Activated CD4-positive, alpha-beta T cell treated with anti-CD3 and anti-CD28 coated beads for 24 hours (primary cell): ENCODE data around the gene TSPAN16.
"Not testable (repeated sequence)": the region's sequence is repeated elsewhere in the genome, so short reads cannot be mapped to it uniquely, and the experiment has no call there.

ENCODE experiments used
- DNase-seq, 2 donors: peaks; one replicate each; pipeline ENCODE4 v3.0.0-alpha.2; 2020; ENCODE audit warnings: low read depth in 2 of 2

Gene TSPAN16

DNA sequence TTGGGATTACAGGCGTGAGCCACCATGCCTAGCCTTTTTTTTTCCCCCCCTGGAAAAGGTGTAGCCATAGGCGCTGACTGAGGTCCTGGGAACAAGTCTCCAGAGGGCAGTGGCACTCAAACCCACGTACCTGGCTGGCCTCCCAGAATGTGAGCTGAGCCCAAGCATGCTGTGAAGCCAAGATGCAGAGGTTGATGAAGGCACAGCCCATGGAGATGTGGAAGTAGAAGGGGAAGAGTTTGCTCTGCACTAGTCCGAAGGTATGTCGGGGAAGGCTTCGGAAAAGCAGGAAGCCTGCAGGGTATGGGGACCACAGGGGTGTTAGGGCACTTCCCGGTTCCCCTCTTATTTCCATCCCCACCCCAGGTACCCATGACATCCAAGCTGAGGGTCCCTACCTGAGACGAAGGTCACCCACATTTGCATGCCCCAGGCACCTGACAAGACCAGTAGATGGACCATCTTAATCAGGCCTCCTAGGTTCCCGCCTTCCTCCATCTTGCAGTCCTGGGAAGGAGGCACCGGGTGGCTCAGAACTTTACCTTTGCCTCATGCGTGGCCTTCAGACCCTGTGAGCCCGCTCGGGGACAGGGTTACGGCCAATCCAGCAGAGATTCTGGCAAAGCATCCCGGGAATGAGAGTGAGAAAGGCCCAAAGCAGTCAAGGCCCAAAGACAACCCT, 49.3 kb downstream of the TSPAN16 start:
- DNase-seq, result no peak

DNA sequence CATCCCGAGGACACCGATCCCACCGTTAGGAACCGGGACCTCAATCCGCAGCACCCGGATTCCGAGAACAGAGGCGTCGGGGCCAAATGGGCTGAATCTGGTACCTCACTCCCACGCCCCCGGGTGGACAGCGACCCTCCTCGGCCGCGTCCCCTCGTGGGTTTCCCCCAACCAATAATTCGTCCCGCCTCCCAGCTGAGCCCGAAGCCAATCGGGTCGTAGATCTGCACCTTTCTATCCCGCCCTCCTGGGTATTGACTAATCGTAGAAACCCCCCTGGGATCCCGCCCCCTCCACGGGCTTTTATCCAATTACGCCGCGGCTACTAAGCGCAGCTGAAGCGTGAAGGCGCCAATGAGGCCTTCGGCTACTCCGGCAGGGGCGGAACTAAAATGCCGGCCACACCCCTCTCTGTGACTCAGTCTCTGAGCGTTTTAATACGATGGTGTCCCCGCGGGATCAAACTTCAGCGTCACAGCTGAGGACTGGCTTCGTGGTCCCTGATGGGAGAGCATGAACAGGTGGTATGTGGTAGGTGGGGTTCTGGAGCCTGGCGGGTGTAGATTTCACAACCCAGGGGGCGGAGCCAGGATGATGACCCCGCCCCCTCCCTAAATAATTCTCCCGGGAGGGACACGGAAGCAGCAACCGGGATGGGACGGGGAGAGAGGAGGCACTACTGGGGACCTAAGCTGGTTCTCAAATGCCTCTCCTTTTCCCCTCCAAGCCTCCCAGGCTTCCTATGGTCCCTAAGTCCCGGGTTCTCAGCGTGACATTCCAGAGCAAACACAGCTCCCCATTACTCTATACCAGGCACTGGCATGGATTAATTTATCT, 50.4 kb downstream of the TSPAN16 start, which contains the start of the genes CCDC159 and TMEM205:
Gene CCDC159, plus strand, starts transcription at position 416 of the 837 bp plus-strand sequence. Its CDS starts 88 bp downstream, at position 504.
Gene TMEM205, minus strand, starts transcription at position 165 of the 837 bp plus-strand sequence. CDS start 649 bp downstream, outside the sequence.
- DNase-seq, result peak; percentile 97 to 98

- DNase-seq, result no peak
Measured at GRCh38 chr19:11347546-11348039, 51.6 kb downstream of the TSPAN16 start.

- DNase-seq, result no peak
Measured at GRCh38 chr19:11349171-11349570, 53.2 kb downstream of the TSPAN16 start.

- DNase-seq, result not testable (repeated sequence)
Measured at GRCh38 chr19:11354102-11354501, 58.1 kb downstream of the TSPAN16 start.

DNA sequence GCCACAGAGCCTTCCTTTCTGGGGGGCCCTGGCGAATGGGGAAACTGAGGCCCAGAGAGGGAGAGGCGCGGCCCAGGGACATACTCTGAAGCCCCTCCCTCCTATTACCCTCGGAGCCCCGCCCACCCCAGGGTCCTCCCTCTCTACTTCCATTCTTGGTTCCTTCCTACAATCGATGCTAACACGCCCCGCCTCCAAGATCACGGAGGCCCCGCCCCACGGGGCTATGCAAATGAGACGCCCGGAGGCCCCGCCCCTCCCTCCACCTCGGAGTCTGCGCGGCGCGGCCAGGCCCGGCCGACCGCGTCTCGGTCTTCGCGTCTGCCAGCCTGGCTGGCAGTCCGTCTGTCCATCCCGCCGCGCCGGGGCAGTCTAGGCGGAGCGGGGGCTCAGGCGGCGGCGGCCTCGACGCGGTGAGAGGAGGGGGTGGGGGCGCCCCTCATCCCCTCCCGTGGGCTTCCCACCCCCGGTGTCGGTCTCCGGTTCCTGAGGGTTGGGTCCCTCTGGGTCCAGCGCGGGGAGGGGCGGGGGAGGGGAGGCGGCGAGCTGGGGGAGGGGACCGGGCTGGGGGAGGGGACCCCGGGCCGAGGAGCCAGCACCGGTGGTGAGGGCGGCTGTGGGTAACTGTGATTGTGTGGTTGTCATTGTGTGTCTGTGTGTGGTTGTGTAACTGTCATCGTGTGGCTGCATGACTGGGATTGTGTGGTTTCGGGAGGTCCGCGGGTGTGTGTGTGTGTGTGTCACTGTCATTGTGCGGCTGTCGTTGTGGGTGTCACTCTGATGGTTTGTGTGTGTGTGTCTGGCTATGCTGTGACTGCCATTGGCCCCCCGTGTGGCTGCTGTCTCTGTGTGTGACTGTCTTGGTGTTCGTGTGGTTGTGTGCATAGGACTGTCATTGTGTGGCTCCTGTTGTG, 59.5 kb downstream of the TSPAN16 start, which contains the start of gene PLPPR2:
Gene PLPPR2, plus strand, starts transcription at position 273 of the 914 bp plus-strand sequence. CDS start 2,242 bp downstream, outside the sequence.
- DNase-seq, result peak; percentile 75 to 85

GRCh38 chr19:11356074-11356397, 60.1 kb downstream of the TSPAN16 start:
- no peak for DNase-seq

DNA sequence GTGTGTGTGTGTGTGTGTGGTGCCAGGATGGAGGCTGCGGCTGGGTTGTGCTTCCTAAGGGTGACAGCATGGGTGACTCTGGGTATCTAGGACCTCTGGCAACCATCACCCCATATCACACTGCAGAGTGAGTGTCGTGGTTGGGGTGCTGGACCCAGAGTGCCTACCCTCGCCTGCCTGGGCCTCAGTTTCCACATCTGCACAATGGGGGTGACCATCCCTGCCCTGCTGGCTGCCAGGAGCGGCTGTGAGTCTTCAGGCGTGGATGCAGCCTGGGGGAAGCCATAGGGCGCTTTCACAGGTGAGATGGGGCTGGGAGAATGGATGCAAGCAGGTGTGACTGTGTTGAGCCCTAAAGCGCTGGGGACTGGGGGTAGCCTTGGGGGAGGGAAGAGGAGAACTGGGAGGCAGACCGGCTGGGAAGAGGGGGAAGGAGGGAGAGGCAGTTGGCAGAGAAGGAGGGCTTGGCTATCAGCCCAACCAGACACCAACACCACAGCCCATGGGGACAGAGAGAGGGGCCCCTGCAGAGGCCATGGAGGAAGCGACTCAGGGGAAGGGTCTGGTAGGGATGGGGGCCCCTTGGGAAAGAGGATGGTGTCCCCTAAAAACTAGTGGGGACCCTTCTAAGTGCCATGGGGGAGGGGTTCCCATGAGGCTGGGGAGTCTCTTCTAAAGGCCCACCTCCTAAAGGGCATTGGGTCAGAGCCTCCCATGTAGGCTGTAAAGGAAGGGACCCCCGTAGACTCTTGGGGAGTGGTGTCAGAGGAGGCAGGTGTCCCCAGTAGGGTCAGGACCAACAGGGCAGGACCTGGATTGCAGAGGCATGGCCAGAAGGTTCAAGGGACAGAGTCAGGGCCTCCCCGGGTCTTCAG, 61.0 kb downstream of the TSPAN16 start:
- no peak for DNase-seq

DNA sequence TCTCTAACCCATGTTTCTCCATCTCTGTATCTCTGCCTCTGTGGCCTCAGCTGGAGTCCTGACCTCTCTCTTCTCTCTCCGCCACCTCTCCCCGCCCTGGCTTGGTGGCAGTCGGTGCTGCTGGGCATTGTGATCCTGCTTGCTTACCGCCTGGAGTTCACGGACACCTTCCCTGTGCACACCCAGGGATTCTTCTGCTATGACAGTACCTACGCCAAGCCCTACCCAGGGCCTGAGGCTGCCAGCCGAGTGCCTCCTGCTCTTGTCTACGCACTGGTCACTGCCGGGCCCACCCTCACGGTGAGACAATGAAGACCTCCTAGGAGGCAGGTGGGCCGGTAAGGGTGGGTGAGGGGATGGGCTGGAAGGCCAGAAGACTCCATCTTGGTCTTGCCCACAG, 63.5 kb downstream of the TSPAN16 start:
- no peak for DNase-seq

DNA sequence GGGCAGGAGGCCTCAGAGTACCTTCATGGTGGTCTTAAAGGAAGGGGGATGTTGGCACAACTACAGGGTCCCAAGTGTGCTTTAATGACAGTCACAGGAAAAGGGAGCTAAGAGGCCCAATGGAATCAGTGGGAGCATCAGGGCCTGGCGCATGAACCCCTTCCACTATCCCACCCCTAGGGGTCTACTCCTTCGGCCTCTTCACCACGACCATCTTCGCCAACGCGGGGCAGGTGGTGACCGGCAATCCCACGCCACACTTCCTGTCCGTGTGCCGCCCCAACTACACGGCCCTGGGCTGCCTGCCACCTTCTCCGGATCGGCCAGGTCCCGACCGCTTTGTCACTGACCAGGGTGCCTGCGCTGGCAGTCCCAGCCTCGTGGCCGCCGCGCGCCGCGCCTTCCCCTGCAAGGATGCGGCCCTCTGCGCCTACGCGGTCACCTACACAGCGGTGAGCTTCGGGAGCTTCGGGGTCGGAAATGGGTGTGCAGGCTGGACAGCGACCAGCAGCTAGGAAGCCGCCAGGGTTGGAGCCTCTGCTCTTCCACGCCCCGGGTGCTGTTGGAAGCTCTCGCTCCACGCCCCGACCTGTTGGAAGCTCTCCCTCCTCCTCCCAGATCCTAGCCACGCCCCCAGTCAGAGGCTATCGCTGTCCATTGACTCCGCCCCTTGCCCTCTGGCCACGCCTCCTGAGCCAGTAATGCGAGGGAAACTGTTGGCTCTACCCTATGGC, 65.2 kb downstream of the TSPAN16 start:
- DNase-seq, result no peak

DNA sequence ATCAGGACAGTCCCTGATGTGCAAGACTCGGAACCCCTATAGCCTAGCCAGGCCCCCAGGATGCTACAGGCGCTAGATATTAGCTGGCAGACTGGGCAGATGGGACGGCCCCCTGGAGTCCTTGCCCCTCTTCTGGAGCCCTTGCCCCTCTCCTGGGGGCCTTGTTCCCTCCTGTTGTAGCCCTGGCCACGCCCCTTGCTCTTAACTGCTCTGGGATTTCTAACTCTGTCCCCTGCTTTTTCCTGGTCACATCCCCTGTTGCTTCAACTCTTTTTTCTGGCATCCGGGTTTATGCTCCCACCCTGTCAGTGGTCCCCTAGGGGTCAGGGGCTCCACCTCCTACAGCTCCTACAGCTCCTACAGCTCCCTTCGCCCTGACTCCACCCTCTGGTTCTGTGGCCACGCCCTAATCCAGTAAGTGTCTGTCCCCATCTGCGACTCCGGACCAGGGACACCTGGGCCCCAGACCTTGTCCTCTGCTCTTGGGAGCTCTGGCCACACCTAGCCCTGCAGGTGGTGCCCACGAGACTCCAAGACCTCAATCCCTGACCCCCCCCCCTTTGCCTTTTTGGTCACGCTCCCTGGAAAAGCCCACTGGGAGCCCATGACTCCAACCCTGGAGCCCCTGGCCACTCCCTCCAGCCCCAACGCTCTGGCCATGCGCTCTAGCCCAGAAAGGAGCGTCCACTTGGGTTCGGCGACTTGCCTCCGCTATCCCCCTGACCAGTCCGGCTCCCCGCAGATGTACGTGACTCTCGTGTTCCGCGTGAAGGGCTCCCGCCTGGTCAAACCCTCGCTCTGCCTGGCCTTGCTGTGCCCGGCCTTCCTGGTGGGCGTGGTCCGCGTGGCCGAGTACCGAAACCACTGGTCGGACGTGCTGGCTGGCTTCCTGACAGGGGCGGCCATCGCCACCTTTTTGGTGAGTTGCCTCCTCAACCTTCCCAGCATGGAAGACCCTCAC, 66.1 kb downstream of the TSPAN16 start:
- no peak for DNase-seq

DNA sequence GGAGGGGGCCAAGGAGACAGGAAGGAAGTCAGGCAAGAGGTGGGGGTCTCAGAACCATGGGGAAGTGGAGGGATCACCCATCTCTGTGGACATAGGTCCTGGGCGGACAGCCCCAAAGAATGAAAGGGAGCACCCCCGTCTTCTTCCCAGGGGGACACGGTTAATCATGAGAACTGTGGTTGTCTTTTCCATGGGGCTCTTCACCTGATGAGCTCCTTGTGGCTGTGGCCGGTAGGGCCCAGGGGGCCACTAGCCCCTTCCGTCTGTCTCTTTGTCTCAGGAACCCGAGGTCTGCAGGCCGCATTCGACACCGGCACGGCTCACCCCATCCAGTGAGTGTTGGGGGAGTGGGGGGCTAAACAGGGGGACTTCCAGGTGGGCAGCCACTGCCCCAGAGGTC, 67.9 kb downstream of the TSPAN16 start:
- no peak for DNase-seq

DNA sequence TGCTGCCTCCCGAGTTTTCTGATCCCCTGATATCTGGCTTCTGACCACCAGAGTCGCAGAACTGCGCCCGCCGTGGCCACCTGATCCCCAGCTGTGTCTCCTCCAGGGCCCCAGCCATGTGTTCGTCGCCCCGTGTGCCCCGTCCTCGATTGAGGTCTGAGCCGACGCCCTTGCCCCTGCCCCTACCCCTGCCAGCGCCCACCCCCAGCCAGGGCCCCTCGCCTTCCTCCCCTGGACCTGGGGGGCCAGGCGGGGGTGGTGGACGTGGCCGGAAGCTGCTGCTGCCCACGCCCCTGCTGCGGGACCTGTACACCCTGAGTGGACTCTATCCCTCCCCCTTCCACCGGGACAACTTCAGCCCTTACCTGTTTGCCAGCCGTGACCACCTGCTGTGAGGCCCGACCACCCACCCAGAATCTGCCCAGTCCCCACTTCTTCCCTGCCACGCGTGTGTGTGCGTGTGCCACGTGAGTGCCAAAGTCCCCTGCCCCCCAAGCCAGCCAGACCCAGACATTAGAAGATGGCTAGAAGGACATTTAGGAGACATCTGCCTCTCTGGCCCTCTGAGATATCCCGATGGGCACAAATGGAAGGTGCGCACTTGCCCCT, 68.4 kb downstream of the TSPAN16 start:
- DNase-seq, result no peak

DNA sequence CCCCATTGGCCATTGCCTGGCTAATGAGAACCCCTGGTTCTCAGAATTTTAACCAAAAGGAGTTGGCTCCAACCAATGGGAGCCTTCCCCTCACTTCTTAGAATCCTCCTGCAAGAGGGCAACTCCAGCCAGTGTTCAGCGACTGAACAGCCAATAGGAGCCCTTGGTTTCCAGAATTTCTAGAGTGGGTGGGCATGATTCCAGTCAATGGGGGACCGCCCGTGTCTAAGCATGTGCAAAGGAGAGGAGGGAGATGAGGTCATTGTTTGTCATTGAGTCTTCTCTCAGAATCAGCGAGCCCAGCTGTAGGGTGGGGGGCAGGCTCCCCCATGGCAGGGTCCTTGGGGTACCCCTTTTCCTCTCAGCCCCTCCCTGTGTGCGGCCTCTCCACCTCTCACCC, 69.0 kb downstream of the TSPAN16 start:
- DNase-seq, result no peak
